HG03442 (cell line): ENCODE measurements around the gene CDON.

Experiments used
- ATAC-seq: cut with Tn5 transposase; IDR thresholded peaks from one replicate; pipeline ENCODE4 v1.9.1; 2021; ENCODE audit warnings: mild to moderate bottlenecking, moderate library complexity; ENCODE audit not compliant: unreplicated experiment

Gene CDON

DNA sequence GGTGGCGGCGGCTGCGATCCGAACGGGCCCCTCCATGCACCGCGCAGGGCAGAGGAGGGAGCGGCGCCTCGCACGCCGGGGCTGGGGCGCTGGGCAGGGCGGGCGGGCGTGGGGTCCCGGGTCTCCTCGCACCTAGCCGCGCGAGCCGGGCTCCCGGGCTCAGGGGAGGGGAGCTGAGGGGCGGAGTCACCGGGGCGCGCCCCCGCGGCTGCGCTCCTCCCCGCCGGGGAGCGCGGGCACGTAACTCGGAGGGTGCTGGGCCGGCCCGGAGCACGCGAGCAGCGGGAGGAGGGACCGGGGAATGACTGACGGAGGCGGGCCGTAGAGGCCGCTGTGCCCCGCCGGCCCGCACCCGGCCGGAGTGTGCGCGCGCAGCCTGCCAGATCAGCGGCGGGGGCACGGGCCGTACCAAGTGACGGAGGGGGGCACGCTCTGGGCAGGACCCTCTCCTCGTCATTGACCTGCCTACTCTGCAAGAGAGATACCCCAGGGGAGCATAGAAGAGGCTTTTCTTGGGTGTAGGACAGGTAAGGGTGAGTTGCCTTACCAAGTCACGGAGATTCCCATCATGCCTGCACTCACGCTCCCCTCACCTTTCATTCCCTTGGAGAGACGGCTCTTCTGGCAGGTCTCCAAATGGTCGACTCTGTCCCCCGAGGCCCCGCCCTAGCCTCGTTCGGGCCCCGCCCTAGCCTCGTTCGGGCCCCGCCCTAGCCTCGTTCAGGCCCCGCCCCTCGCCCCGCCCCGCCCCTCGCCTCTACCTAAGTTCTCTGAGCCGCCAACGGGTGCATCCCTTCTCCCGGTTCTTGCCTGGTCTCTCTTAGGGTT, at the start of gene CDON:
TSS of gene CDON (minus strand) at position 188 of the 828 bp plus-strand sequence. CDS start 39,390 bp downstream, outside the sequence.
- ATAC-seq = peak; percentile 97

DNA sequence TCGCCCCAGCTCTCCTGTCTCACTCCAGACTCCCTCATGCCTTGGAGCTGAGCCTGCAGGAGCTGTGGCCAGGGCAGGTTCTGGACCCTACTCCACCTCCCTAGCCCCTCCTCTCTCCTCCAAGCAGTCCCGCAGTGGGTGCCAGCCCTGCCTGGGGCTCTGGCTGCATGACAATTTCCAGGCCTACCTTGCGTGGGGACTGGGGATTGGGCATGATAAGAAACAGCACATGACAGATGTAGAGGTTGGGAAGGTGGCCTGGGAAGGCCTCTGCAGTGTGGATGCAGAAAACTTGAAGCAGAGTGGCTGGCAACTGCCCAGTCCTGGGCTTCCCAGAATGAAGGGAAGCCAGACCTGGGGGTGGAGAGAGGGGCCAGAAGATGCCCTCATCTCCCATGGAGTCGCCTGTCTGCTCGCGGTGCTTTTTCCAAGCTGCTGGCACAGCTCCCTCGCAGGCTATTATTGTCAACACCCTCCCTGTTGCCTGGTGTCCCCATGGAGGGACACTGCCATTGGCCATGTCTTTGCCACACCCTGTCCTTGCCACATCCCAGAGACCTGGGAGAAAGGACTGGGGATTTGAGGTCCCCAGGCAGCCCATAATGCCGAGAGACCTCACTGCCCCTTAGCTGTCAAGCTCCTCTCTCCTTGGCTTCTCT, 48.9 kb upstream of the CDON start:
- ATAC-seq = no peak

DNA sequence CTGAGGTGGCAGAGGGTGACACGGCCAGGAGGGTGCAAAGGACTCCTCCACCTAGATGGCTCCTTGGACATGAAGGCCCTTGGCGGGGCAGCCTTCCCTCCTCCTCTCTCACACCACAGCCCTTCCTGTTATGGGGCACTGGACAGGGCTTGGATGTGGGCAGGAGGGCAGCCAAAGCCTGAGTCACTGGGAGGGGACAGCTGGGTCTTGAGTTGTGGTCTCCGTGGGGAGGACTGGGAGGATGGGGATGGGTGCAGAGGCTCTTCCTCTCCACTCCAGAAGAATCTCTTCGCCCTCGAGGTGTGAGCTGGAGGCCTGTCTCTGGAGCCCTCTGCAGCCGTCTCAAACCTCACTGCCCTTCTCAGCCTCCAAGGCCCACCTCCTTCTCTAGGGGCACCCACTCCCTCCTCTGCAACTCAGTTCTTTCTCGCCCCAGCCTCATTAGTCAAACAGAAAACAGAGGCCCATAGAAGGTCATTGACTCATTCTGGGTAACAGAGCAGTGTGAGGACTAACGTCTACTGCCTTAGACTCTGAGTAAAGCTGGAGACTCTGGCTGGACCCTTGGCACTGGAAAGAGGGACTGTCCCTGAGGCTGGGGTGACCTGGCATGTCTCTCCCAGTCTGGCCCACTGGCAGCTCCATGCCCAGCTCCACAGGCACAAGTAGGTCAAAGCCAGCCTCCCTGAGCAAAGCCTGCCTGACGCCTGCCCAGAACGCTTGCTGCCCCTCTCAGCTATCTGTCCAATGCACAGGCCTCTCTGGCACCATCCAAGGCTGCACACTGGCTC, 47.5 kb upstream of the CDON start:
- peak; percentile 70 for ATAC-seq

- no peak for ATAC-seq
Measured at GRCh38 chr11:126106594-126107328, 44.1 kb upstream of the CDON start.

DNA sequence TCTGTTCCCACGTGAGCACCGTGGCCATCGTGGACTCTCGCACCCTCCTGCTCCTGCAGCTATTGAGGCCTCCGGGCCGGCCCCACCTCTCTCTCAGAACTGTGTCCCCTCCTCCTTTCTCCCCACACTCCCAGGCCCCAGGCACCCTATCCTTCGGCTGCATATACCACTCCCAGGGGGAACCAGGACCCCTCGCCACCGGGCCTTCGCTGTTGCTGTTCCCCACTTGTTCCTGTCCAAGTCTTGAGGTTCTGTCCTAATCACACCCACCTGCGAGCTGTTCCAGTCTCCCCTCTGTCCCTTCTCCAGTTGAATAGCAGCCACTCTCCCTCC, 43.0 kb upstream of the CDON start:
- no peak for ATAC-seq

DNA sequence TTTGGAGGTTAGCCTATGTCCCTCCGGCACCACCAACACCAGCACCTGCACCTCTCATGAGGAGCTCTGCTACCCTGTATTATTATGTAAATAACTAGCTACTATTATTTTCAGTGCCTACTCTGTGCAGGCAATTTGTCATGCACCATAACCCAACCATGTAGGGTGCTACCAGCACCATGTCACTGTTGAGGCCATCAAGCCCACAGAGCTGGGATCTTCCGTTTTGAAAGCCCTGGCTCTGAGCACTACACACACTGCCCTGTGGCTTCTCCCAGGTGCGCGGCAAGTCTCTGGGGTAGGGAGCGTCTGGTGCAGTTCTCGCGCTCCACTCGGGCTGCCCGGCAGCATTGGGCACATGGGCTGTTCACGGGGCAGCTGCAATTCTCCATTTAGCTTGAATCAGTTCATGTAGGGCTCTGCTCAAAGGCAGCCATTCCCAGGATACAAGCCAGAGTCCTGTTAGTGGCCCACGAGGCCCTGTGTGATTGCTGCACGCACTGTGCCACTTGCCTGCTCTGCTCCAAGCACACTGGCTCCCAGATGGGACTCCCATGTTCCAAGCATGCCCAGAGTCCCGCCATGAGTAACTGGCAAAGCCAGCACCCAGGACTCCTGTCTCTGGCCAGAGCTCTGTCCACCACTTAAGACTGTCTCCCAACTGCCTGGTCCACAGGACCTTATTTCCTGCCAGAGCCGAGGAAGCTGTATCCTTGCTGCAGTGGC, 42.5 kb upstream of the CDON start:
- ATAC-seq = no peak

DNA sequence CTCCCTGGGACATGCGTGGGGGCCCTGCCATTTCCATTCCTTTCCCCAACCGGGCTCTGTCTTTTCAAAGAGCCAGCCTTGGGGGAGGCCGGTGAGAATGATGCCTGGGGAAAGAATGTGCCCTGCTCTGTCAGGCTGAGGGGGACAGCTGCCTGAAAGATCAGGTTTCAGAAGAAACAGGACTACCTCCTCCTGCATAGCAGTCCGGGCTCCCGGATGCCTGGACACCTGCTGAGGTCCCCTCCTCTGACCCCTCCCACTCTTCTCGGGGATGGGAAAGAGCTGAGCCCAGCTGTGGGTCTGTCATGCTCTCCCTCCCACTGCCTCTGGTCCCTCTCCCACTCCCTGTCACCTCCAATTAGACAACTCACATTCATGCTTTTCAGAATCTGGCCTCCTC, 41.8 kb upstream of the CDON start:
- no peak for ATAC-seq

DNA sequence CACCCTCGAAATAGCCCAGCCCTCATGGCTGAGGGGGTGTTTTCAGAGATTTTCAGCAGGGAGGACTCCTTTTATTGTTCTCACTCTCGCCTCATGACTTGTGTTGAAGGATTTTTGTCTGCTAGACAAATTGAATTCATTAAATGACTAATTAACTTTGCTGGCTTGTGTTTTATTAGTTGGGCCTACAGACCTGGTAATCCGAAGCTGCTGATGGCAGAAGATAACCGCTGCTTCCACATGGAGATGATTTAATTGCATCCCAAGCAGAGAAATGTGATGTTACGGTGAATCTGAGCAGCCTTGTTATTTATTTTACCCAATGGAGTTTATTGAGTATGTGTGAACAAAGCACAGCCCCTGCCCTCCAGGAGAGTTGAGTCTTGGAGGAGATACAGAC, 40.5 kb upstream of the CDON start:
- no peak for ATAC-seq

DNA sequence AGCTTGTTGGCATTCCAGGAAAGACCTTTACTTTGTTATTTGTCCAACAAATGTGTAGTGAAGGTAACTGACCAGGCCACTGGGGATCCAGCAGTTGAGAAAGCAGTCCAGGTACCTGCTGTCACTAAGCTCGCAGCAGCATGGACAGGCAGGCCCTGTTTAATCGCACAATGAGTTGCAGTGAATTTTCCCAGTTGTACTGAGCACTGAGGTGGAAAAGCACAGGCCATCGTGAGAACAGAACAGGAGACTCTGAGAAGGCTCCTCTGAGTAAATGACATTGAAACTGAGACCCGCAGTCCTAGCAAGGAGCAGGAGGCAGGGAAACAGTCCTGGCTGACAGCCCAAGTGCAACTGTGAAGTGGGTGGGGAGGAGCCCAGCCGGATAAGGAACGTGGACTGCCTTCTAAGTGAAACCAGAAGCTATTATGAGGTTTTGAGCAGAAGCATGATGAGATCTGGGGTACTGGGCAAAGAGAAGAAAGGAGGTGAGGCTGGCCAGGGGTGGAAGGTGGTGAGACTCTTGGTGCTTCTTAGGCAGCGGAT, 39.8 kb upstream of the CDON start:
- ATAC-seq = no peak

- no peak for ATAC-seq
Measured at GRCh38 chr11:126101930-126102283, 39.2 kb upstream of the CDON start.

DNA sequence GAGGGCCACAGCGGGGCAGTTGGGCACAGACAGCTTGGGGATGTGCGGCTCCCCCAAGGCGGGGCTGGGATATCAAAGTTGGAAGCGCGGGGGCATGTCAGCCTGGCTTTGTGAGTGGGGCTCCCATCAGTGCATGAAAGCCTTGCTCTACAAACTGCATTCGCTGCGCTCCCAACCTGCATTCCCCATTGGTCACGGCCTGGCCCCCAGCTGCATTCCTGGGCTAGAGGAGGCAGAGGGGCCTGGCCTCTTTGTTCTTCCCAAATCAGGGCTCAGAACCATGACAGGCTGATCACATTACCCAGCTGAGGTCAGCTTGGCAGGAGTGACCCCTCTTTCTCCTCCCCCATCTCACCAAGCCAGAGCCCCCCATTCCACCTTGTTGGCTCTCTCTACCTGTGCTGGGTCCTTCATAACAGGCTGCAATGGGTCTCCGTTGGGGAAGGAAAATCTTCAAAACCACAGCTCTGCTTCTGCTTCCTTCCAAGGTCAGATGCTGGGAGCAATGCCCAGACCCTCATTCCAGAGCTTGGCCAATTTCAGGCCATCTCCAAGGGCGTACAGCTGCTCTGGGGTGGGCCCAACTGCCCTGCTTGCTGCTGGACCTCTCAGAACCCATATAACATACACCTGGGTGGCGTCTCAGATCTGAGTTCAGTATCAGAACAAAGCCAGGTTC, 38.7 kb upstream of the CDON start:
- ATAC-seq = no peak

DNA sequence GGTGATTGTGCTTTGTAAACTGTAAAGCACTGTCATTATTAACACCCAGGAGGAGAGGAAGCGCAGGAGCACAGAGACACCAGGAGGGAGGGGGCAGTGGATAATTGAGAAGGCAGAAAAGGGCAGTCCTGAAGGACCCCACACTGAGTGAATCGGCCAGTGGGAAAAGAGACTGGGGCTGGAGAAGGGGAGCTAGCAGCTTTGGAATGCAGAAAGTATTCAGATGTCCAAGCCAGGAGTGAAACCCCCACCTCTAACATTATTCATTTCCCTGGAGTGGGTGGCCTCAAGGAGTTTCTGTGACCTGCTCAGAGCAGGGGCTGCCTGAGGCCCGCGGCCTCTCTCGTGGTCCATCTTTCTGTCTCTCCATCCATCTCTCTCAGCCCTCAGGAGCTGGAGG, 38.0 kb upstream of the CDON start:
- no peak for ATAC-seq

GRCh38 chr11:126098204-126098769, 35.6 kb upstream of the CDON start:
- no peak for ATAC-seq

- no peak for ATAC-seq
Measured at GRCh38 chr11:126095745-126096144, 33.1 kb upstream of the CDON start.

DNA sequence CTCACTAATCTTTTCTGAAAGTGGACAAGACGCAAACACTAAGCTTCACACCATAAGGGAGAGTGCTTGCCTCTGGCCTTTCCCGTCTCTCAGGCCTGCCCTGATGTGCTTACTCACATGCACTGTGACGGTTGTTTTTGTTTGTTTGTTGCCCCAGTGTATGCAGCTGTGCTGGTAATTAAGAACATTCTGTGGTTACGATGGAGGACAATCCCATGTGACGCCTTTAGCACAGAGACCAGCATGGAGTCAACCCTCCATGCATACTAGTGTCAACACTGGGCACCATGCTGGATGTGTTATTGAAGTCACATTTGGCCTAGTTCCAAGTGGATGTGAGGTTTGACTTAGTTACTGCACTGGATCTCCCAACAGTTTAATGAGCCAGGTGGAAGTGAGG, 27.8 kb upstream of the CDON start:
- ATAC-seq = no peak

- ATAC-seq = no peak
Measured at GRCh38 chr11:126088999-126089398, 26.3 kb upstream of the CDON start.

GRCh38 chr11:126086248-126086647, 23.6 kb upstream of the CDON start:
- no peak for ATAC-seq

DNA sequence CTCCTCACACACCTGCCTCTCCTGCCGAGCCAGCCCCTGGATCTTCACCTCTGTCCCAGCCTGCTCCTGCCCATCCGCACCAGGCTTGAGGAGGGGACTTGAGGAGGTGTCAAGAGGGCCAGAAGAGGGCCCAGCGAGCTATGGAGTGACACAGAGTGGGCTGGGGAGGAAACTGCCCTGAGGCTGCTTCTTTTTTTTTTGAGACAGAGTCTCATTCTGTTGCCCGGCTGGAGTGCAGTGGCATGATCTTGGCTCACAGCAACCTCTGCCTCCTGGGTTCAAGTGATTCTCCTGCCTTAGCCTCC, 21.9 kb upstream of the CDON start:
- no peak for ATAC-seq

GRCh38 chr11:126083829-126084607, 21.4 kb upstream of the CDON start:
- no peak for ATAC-seq
